ENCODE results near the gene CRLF1. TPM values are rescaled to one million over a fixed set of nuclear protein-coding genes. Genes with fewer than 3 reads are reported as not detected.

CRLF1 gene
- total and polyA plus RNA-seq, 10 of the 15 experiments (the other 5 are each of a cell fraction or from before 2014, with no cell fraction given) = 0.10 to 1.2 (median 0.49) TPM; not detected in 4

GRCh38 chr19:18551631-18552030 is 55.0 kb downstream of the CRLF1 start:
- Histone ChIP-seq H3K79me2 (ENCODE audit: control insufficient read depth, insufficient read depth, low read length) (no peaks in the 10 kb centered on the region), H4K20me1 (ENCODE audit: control insufficient read depth, insufficient read depth) (no peaks in the 10 kb centered on the region), H3K9ac (ENCODE audit: control insufficient read depth, insufficient read depth, low read length) (no peak overlapping the region), H3K9me3 (replicated peaks; ENCODE audit: control insufficient read depth, insufficient read depth, low read length) (no peaks in the 10 kb centered on the region), H3K4me2 (ENCODE audit: control insufficient read depth, insufficient read depth) (no peak overlapping the region), H3K27me3 (replicated peaks in 1 of 2; ENCODE audit: control insufficient read depth in 2 of 2, insufficient read depth in 2 of 2, low read length in 1 of 2) (no peaks in the 10 kb centered on the region), H3K4me3 (no peak overlapping the region), H3K36me3 (ENCODE audit: control insufficient read depth in 2 of 2, insufficient read depth in 2 of 2, low read length in 1 of 2) (no peaks in the 10 kb centered on the region), H2AFZ (ENCODE audit: control insufficient read depth, low read depth, low read length) (no peak overlapping the region), H3K27ac (ENCODE audit: control insufficient read depth, insufficient read depth) (no peak overlapping the region), H3K4me1 (ENCODE audit: control insufficient read depth, insufficient read depth, low read length) (no peaks in the 10 kb centered on the region)
- in situ Hi-C loops (cut with MboI) (no loop called here), intact Hi-C loops (cut with micrococcal nuclease; ENCODE audit: unreplicated experiment) (no loop called here)
- RAD21 ChIA-PET (ENCODE audit: unreplicated experiment) = no interaction called here
- WGBS (ENCODE audit: insufficient coverage, insufficient replicate concordance, low lambda C conversion rate, missing lambda C conversion rate) = 60% methylated on average over 6 of the region's 6 CpGs
- FAIRE-seq (no peak), DNase-seq (ENCODE audit: low read depth, low spot score) (no peak), ATAC-seq (no peak)
- no TSS peak for BruUV-seq (replicated peaks)
- SMC1A ChIA-PET (ENCODE audit: uncharacterized antibody, unreplicated experiment) = no interaction called here
- POLR2A ChIA-PET = interaction anchor here (0.6 to 0.7 kb wide), 3 partner anchors 8 to 241 kb away, joined by 3 to 5 read pairs (median 3); partner anchors contain the start of gene FKBP8
- TF ChIP-seq TCF7 (IDR thresholded peaks at IDR 0.05; ENCODE audit: borderline replicate concordance) = no peak
- CTCF ChIA-PET = interaction anchor here (2.1 kb wide), 1 partner anchor 37 kb away, joined by 6 read pairs; the partner anchor contains the start of gene REX1BD

- Histone ChIP-seq H3K9ac (ENCODE audit: control insufficient read depth, insufficient read depth, low read length) (peak overlapping the region; percentile 76), H3K9me3 (replicated peaks; ENCODE audit: control insufficient read depth, insufficient read depth, low read length) (no peaks in the 10 kb centered on the region), H3K36me3 (ENCODE audit: control insufficient read depth in 2 of 2, insufficient read depth in 2 of 2, low read length in 1 of 2) (peaks cover 2 to 14% of the 10 kb centered on the region in 2 experiments; a peak in 3 of 4 replicates), H3K27ac (ENCODE audit: control insufficient read depth, insufficient read depth) (peak overlapping the region; percentile 78), H3K27me3 (replicated peaks in 1 of 2; ENCODE audit: control insufficient read depth in 2 of 2, insufficient read depth in 2 of 2, low read length in 1 of 2) (no peaks in the 10 kb centered on the region), H3K4me2 (ENCODE audit: control insufficient read depth, insufficient read depth) (peak overlapping the region; percentile 94), H2AFZ (ENCODE audit: control insufficient read depth, low read depth, low read length) (peak overlapping the region; percentile 94), H3K4me1 (ENCODE audit: control insufficient read depth, insufficient read depth, low read length) (peaks cover 10% of the 10 kb centered on the region), H3K4me3 (peak overlapping the region; percentile 74), H4K20me1 (ENCODE audit: control insufficient read depth, insufficient read depth) (no peaks in the 10 kb centered on the region), H3K79me2 (ENCODE audit: control insufficient read depth, insufficient read depth, low read length) (peaks cover 14% of the 10 kb centered on the region)
- RAD21 ChIA-PET (ENCODE audit: unreplicated experiment) = interaction anchor here (0.5 to 2.9 kb wide), 12 partner anchors 13 to 375 kb away, joined by 3 to 39 read pairs (median 5); partner anchors contain the start of genes COPE, DDX49, KXD1 and REX1BD
- FAIRE-seq = peak; percentile 94
- POLR2A ChIA-PET = interaction anchor here (0.6 to 5.5 kb wide), 9 partner anchors 8 to 718 kb away, joined by 3 to 79 read pairs (median 5); partner anchors contain the start of genes ELL, KXD1, REX1BD and UBA52
- BruUV-seq (replicated peaks) = TSS peak; percentile 72
- SMC1A ChIA-PET (ENCODE audit: uncharacterized antibody, unreplicated experiment) = interaction anchor here (0.7 to 2.0 kb wide), 13 partner anchors 9 to 443 kb away, joined by 3 to 29 read pairs (median 4); partner anchors contain the start of genes ELL, KXD1, REX1BD and UBA52
- in situ Hi-C loops (cut with MboI) = no loop called here
- CTCF ChIA-PET = interaction anchor here (0.6 to 2.7 kb wide), 15 partner anchors 10 to 303 kb away, joined by 3 to 35 read pairs (median 6); partner anchors contain the start of genes KXD1 and REX1BD
- WGBS (ENCODE audit: insufficient coverage, insufficient replicate concordance, low lambda C conversion rate, missing lambda C conversion rate) = 5% methylated on average over 12 of the region's 12 CpGs
- peak; percentile 72 for DNase-seq (ENCODE audit: low read depth, low spot score)
- intact Hi-C loops (cut with micrococcal nuclease; ENCODE audit: unreplicated experiment) = loop anchor here (1.0 to 5.0 kb wide), 2 partner anchors 27 to 43 kb away; partner anchors contain the start of genes REX1BD and UBA52
- ATAC-seq = peak; percentile 93
- 0 out of 2 replicates have a peak, but pooled peaks have one; percentile 16 for TF ChIP-seq BACH1 (IDR thresholded peaks at IDR 0.05; ENCODE audit: borderline replicate concordance)
- no peak for TF ChIP-seq PML (IDR thresholded peaks at IDR 0.05; ENCODE audit: low read length)
- peak in 1 of 2 experiments; percentile 28; a peak in 1 of 4 replicates for TF ChIP-seq EP300 (IDR thresholded peaks at IDR 0.05; ENCODE audit: borderline replicate concordance in 1 of 2, control insufficient read depth in 1 of 2, low read depth in 2 of 2, low read length in 2 of 2)
- TF ChIP-seq USF1 (IDR thresholded peaks at IDR 0.05; ENCODE audit: borderline replicate concordance, extremely low read length, insufficient read depth, low read depth, low read length) = no peak
- TF ChIP-seq SREBF2 (IDR thresholded peaks at IDR 0.05; ENCODE audit: low read length) = no peak
- TF ChIP-seq RUNX3 (IDR thresholded peaks at IDR 0.05; ENCODE audit: low read length) = 0 out of 2 replicates have a peak, but pooled peaks have one; percentile 4
- TF ChIP-seq CHD1 (IDR thresholded peaks at IDR 0.05; ENCODE audit: low read depth, low read length) = no peak
- no peak for TF ChIP-seq SIX5 (IDR thresholded peaks at IDR 0.05; ENCODE audit: low read depth, low read length, severe bottlenecking)
- no peak for TF ChIP-seq HDAC6 (IDR thresholded peaks at IDR 0.05; ENCODE audit: unreplicated experiment)
- TF ChIP-seq HCFC1 (IDR thresholded peaks at IDR 0.05; ENCODE audit: low read length) = 0 out of 2 replicates have a peak, but pooled peaks have one; percentile 4
- no peak for TF ChIP-seq IRF5 (IDR thresholded peaks at IDR 0.05; ENCODE audit: borderline replicate concordance)
- TF ChIP-seq ZZZ3 (IDR thresholded peaks at IDR 0.05; ENCODE audit: control insufficient read depth, insufficient read length, low read depth) = no peak
Observed at GRCh38 chr19:18543814-18544475, 62.7 kb downstream of the CRLF1 start.
